ENCODE data around the gene ATAD2B. TPM values are rescaled to one million over a fixed set of nuclear protein-coding genes. Genes with fewer than 3 reads are reported as not detected.

The ATAD2B gene
- total RNA-seq, 2 experiments from 2014 or later, result 9.4 to 21.7 TPM

DNA sequence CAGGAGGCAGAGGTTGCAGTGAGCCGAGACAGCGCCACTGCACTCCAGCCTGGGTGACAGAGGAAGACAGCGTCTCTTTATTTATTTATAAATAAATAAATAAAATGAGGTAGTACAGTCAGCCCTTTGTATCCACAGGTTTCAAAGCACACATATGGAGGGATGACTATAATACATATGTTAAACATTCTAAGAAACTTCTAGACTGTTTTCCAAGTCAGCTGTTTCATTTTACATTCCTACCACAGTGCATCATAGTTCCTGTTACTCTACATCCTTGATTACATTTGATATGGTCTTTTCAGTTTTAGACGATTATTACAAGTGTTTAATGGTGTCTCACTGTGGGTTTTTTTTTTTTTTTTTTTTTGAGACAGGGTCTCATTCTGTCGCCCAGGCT, 157.6 kb downstream of the ATAD2B start:
- no TSS peak for BruUV-seq (replicated peaks)
- ChIA-PET CTCF (ENCODE audit: unreplicated experiment) (no interaction called here), POLR2A (no interaction called here)
- no peak overlapping the region for H2AFZ ChIP-seq (ENCODE audit: low read length)
- H4K20me1 ChIP-seq (ENCODE audit: insufficient read depth, low read length), result no peaks in the 10 kb centered on the region
- no peaks in the 10 kb centered on the region for H3K79me2 ChIP-seq (ENCODE audit: insufficient read depth, low read depth, low read length)
- no peak overlapping the region for H3K4me3 ChIP-seq (ENCODE audit: low read depth, low read length, poor library complexity, severe bottlenecking)
- intact Hi-C loops (cut with micrococcal nuclease; ENCODE audit: unreplicated experiment), result no loop called here
- H3K9me2 ChIP-seq (ENCODE audit: insufficient read depth, low read length), result no peaks in the 10 kb centered on the region
- H3K4me2 ChIP-seq (ENCODE audit: low read length), result no peak overlapping the region
- TF ChIP-seq EZH2phosphoT487 (IDR thresholded peaks at IDR 0.05; ENCODE audit: borderline replicate concordance, low read depth, low read length), result no peak
- TF ChIP-seq, protein P1, sequence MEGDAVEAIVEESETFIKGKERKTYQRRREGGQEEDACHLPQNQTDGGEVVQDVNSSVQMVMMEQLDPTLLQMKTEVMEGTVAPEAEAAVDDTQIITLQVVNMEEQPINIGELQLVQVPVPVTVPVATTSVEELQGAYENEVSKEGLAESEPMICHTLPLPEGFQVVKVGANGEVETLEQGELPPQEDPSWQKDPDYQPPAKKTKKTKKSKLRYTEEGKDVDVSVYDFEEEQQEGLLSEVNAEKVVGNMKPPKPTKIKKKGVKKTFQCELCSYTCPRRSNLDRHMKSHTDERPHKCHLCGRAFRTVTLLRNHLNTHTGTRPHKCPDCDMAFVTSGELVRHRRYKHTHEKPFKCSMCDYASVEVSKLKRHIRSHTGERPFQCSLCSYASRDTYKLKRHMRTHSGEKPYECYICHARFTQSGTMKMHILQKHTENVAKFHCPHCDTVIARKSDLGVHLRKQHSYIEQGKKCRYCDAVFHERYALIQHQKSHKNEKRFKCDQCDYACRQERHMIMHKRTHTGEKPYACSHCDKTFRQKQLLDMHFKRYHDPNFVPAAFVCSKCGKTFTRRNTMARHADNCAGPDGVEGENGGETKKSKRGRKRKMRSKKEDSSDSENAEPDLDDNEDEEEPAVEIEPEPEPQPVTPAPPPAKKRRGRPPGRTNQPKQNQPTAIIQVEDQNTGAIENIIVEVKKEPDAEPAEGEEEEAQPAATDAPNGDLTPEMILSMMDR (conservative IDR thresholded peaks at IDR 0.05; ENCODE audit: low read length), result no peak
- no peak overlapping the region for H3K27ac ChIP-seq (ENCODE audit: low read depth, low read length, poor library complexity, severe bottlenecking)
- H3K4me1 ChIP-seq (ENCODE audit: insufficient read depth, low read length, poor library complexity, severe bottlenecking), result peaks cover 22% of the 10 kb centered on the region
- peaks cover 25% of the 10 kb centered on the region for H3K36me3 ChIP-seq (ENCODE audit: insufficient read depth, low read length)
- H3K9me3 ChIP-seq (ENCODE audit: low read length), result 0 out of 2 replicates have a peak, but pooled peaks cover 14% of the 10 kb centered on the region
- DNase-seq (ENCODE audit: low spot score), result no peak

DNA sequence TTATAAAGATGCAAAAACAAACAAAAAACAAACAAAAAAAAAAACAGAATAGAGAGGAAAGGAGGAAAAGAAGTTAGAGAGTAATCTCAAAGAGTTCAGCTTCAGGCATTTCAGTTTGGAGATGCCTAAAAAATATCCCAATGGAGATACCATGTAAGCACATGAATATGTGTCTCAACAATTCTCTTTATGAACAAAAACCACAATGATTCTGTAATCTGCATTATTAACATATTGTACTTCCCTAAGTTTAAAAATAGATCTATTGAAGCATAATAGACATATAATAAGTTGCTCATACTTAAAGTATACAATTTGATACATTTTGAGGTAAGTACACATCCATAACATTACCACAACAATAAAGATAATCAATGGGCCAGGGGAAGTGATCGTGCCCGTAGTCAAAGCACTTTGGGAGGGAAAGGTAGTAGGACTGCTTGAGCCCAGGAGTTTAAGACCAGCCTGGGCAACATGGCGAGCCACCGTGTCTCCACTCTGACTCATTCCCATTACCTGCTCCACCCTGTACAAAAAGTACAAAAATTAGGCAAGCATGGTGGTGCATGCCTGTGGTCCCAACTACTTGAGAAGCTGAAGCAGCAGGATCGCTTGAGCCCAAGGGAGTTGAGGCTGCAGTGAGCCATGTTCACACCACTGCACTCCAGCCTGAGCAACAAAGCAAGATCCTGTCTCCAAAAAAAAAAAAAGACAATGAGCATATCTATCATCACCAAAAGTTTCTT, 158.9 kb downstream of the ATAD2B start:
- H3K4me2 ChIP-seq (ENCODE audit: low read length), result no peak overlapping the region
- H3K4me3 ChIP-seq (ENCODE audit: low read depth, low read length, poor library complexity, severe bottlenecking), result no peak overlapping the region
- no peaks in the 10 kb centered on the region for H4K20me1 ChIP-seq (ENCODE audit: insufficient read depth, low read length)
- TF ChIP-seq, protein P1 (conservative IDR thresholded peaks at IDR 0.05; ENCODE audit: low read length), result no peak
- TF ChIP-seq EZH2phosphoT487 (IDR thresholded peaks at IDR 0.05; ENCODE audit: borderline replicate concordance, low read depth, low read length), result no peak
- H3K36me3 ChIP-seq (ENCODE audit: insufficient read depth, low read length), result peaks cover 20% of the 10 kb centered on the region
- H3K9me3 ChIP-seq (ENCODE audit: low read length), result 0 out of 2 replicates have a peak, but pooled peaks cover 14% of the 10 kb centered on the region
- H3K9me2 ChIP-seq (ENCODE audit: insufficient read depth, low read length), result no peaks in the 10 kb centered on the region
- no TSS peak for BruUV-seq (replicated peaks)
- intact Hi-C loops (cut with micrococcal nuclease; ENCODE audit: unreplicated experiment), result no loop called here
- H3K4me1 ChIP-seq (ENCODE audit: insufficient read depth, low read length, poor library complexity, severe bottlenecking), result peaks cover 16% of the 10 kb centered on the region
- H3K79me2 ChIP-seq (ENCODE audit: insufficient read depth, low read depth, low read length), result no peaks in the 10 kb centered on the region
- ChIA-PET CTCF (ENCODE audit: unreplicated experiment) (no interaction called here), POLR2A (no interaction called here)
- no peak overlapping the region for H2AFZ ChIP-seq (ENCODE audit: low read length)
- no peak overlapping the region for H3K27ac ChIP-seq (ENCODE audit: low read depth, low read length, poor library complexity, severe bottlenecking)
- DNase-seq (ENCODE audit: low spot score), result no peak

DNA sequence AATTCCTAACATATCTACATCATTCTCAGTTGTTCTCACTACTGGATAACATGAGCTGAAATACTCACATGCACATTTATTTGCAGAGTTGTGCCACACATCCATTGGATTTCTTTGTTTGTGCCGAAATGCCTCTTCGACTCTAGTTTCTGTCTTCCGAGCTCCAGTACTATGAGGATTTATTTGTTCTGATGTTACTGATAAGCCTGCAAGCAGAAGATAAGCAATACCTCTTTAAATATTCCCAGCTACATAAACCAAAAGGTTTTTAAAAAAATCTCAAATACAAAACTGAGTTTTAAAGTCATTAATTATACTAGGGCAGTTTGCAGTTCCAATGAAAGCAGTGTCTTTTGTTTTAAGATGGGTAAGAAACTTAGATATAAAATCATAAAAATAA, 164.8 kb downstream of the ATAD2B start:
- DNase-seq (ENCODE audit: low spot score), result no peak
- Histone ChIP-seq H3K4me1 (ENCODE audit: insufficient read depth, low read length, poor library complexity, severe bottlenecking) (no peaks in the 10 kb centered on the region), H3K27ac (ENCODE audit: low read depth, low read length, poor library complexity, severe bottlenecking) (no peak overlapping the region), H3K9me3 (ENCODE audit: low read length) (no peaks in the 10 kb centered on the region), H3K4me2 (ENCODE audit: low read length) (no peak overlapping the region), H3K36me3 (ENCODE audit: insufficient read depth, low read length) (no peaks in the 10 kb centered on the region), H2AFZ (ENCODE audit: low read length) (no peak overlapping the region), H4K20me1 (ENCODE audit: insufficient read depth, low read length) (no peaks in the 10 kb centered on the region), H3K9me2 (ENCODE audit: insufficient read depth, low read length) (no peaks in the 10 kb centered on the region), H3K4me3 (ENCODE audit: low read depth, low read length, poor library complexity, severe bottlenecking) (no peak overlapping the region), H3K79me2 (ENCODE audit: insufficient read depth, low read depth, low read length) (no peaks in the 10 kb centered on the region)
- ChIA-PET CTCF (ENCODE audit: unreplicated experiment) (no interaction called here), POLR2A (interaction anchor here (0.7 kb wide), 1 partner anchor 12 kb away, joined by 3 read pairs; no protein-coding TSS in a partner anchor)
- no TSS peak for BruUV-seq (replicated peaks)
- intact Hi-C loops (cut with micrococcal nuclease; ENCODE audit: unreplicated experiment), result no loop called here
- TF ChIP-seq EZH2phosphoT487 (IDR thresholded peaks at IDR 0.05; ENCODE audit: borderline replicate concordance, low read depth, low read length), result no peak
- TF ChIP-seq, protein P1 (conservative IDR thresholded peaks at IDR 0.05; ENCODE audit: low read length), result no peak

Measured in OCI-LY7 (cell line).